Calu3 (cell line): ENCODE results near the gene SLIT3. TPM values are rescaled to one million over a fixed set of nuclear protein-coding genes. Genes with fewer than 3 reads are reported as not detected.

Experiments
- BruUV-seq: library from RNA; stranded (reverse); fragments of 400-500 nt; replicated peaks from 2 replicates; lab custom pipeline; 2021; lab: Mats Ljungman, UMichigan
- CTCF ChIA-PET: fragments of 300-600 bp; sonication (Branson Sonifier 250); formaldehyde crosslinking; loops from one replicate; lab custom pipeline; 2022; ENCODE audit warnings: antibody characterized with exemption; lab: Charles Lee
- DNase-seq: peaks from one replicate; pipeline ENCODE4 v3.0.0; 2022
- H3K27ac Mint-ChIP-seq: one replicate; pipeline ENCODE4 v1.8.0; 2022; ENCODE audit warnings: mixed read lengths; ENCODE audit not compliant: unreplicated experiment
- H3K27me3 Mint-ChIP-seq: one replicate; pipeline ENCODE4 v1.8.0; 2022; ENCODE audit warnings: mixed read lengths; ENCODE audit not compliant: unreplicated experiment
- H3K36me3 Mint-ChIP-seq: one replicate; pipeline ENCODE4 v1.8.0; 2022; ENCODE audit warnings: mild to moderate bottlenecking, moderate library complexity, mixed read lengths; ENCODE audit not compliant: insufficient read depth, unreplicated experiment
- H3K4me1 Mint-ChIP-seq: one replicate; pipeline ENCODE4 v1.8.0; 2022; ENCODE audit warnings: mild to moderate bottlenecking, low read depth, mixed read lengths; ENCODE audit not compliant: unreplicated experiment
- H3K4me3 Mint-ChIP-seq: one replicate; pipeline ENCODE4 v1.8.0; 2022; ENCODE audit warnings: mild to moderate bottlenecking, low read depth, moderate library complexity, mixed read lengths; ENCODE audit not compliant: unreplicated experiment
- H3K9me3 Mint-ChIP-seq: one replicate; pipeline ENCODE4 v1.8.0; 2022; ENCODE audit warnings: low read depth, mixed read lengths; ENCODE audit not compliant: unreplicated experiment
- intact Hi-C: fragments of 100-400 bp; cut with micrococcal nuclease; formaldehyde crosslinking; loops from one replicate; pipeline ENCODE4 v1.10.0; 2022; ENCODE audit not compliant: unreplicated experiment
- total RNA-seq: library from RNA; stranded (reverse); gene quantifications from 2 replicates; pipeline ENCODE4 v1.2.3, GENCODE V29; 2022
- TF ChIP-seq, protein P1 (sequence below): fragments of 200-600 bp; IDR thresholded peaks from one replicate; pipeline ENCODE4 v1.8.0; 2022; ENCODE audit warnings: antibody characterized with exemption; ENCODE audit not compliant: unreplicated experiment

Gene SLIT3
- total RNA-seq, 1 experiment from 2014 or later: not detected

DNA sequence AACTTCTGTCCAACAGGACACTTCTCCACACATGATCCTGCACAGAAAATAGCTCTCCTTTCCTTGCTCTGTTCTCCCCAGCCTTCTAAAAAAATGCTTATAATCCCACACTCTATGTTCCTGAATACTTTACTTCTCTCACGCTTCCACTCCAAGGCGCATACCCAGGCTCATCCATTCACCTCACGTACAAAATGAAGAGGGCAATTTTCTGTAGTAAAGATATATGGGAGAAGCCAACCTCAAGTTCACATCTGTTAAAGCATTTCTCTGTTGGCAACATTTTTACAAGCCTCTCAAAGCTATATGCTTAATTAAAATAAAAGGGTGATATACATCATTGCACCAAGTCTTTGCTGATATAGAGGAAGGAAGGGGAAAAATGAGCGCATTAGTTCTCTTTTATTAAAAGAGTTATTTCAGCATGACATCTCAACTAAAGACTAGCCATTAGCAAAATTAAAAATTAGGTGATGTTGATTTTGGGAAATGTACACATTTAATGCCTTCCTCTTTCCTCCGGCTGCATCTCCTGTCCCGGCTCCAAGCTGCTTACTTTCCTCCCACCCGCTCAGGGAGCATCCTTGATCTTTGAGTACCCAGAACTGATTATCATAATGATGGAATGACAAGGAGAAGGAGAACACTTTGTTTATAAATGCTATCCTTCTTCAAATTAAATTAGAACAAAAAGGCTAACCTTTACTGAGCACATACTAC, 379.6 kb downstream of the SLIT3 start:
- CTCF ChIA-PET: no interaction called here
- intact Hi-C loops: no loop called here
- no peaks in the 10 kb centered on the region for H3K36me3 Mint-ChIP-seq

DNA sequence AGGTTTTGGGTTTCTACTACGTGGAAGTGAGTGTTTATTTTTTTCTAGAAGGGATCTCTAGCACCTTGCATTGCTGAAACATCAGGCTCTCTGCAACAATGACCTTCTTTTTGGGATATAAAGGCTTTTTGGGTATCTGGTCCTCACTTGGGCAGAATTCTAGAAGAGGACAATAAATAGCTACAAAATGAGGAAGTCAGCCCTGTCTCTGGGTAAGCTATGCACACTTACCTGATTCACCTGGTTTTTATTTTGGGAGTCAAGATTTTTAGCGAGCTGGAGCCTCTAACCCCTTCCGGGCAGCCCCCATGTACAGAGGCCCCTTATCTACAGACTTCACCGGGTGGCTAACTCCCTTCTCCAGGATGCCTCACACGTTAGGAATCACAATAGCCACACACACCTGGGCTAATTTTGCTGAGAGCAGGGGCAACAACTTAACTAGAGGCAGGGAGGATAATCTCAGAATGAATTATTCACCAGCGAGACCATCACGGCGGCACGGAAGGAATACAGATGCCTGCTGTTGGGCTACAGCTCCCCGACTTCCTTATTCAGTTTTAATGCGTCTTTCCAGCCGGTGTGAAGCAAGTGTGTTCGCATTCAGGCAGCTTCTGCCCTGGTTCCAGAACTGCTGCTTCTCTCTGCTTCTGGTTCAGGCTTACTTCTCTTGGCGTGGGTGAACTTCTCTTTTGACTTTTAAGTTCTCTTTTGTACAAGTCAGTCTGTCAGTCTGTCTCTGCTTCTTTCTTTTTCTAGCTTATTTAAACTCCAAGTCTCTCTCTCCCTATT, 380.7 kb downstream of the SLIT3 start:
- no TSS peak for BruUV-seq
- Mint-ChIP-seq H3K27ac (no peak overlapping the region), H3K27me3 (peaks cover 76% of the 10 kb centered on the region), H3K9me3 (no peaks in the 10 kb centered on the region), H3K4me1 (no peaks in the 10 kb centered on the region), H3K4me3 (no peak overlapping the region), H3K36me3 (no peaks in the 10 kb centered on the region)
- no peak for DNase-seq
- TF ChIP-seq, protein P1, sequence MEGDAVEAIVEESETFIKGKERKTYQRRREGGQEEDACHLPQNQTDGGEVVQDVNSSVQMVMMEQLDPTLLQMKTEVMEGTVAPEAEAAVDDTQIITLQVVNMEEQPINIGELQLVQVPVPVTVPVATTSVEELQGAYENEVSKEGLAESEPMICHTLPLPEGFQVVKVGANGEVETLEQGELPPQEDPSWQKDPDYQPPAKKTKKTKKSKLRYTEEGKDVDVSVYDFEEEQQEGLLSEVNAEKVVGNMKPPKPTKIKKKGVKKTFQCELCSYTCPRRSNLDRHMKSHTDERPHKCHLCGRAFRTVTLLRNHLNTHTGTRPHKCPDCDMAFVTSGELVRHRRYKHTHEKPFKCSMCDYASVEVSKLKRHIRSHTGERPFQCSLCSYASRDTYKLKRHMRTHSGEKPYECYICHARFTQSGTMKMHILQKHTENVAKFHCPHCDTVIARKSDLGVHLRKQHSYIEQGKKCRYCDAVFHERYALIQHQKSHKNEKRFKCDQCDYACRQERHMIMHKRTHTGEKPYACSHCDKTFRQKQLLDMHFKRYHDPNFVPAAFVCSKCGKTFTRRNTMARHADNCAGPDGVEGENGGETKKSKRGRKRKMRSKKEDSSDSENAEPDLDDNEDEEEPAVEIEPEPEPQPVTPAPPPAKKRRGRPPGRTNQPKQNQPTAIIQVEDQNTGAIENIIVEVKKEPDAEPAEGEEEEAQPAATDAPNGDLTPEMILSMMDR: no peak
- CTCF ChIA-PET: no interaction called here
- intact Hi-C loops: no loop called here

More for the DNA sequence above, 379.6 kb downstream of the SLIT3 start:
- Mint-ChIP-seq H3K4me3 (no peak overlapping the region), H3K27ac (no peak overlapping the region), H3K27me3 (peaks cover 81% of the 10 kb centered on the region), H3K4me1 (no peaks in the 10 kb centered on the region), H3K9me3 (no peaks in the 10 kb centered on the region)
- TF ChIP-seq, protein P1: no peak
- no peak for DNase-seq
- BruUV-seq: no TSS peak

DNA sequence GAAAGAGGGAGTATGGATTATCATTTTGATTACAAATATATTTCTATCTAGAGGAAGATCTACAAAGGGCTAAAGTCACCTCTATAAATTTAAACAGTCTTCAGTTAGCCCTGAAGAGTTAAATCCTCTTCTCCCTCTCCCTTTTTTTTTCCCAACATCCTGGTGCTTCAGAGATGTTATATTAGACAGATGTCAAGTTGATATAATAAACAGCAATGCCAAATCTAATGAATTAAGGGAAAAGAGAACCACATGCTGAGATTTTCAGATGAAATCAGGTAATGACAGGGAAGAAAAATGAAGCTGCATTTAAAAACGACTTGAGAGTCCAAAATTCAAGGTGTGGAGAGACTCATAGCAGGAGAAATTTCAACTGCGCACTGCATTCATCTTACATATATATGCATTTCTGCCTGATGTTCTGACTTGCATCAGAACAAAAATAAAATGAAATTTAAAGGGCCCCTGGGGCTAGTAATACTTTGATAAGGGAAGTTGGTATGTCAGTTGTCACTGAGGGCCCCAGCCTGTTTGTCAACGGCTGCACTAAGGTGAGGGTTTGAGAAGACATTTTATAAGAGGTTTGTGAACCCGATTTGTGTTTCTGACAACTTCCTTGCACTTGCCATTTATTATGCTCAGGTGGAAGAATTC, 382.9 kb downstream of the SLIT3 start:
- intact Hi-C loops: no loop called here
- no TSS peak for BruUV-seq
- no peak overlapping the region for H3K4me3 Mint-ChIP-seq
- TF ChIP-seq, protein P1: no peak
- H3K4me1 Mint-ChIP-seq: no peaks in the 10 kb centered on the region
- H3K27ac Mint-ChIP-seq: no peak overlapping the region
- H3K9me3 Mint-ChIP-seq: no peaks in the 10 kb centered on the region
- CTCF ChIA-PET: no interaction called here
- no peaks in the 10 kb centered on the region for H3K36me3 Mint-ChIP-seq
- DNase-seq: no peak
- peaks cover 71% of the 10 kb centered on the region for H3K27me3 Mint-ChIP-seq

DNA sequence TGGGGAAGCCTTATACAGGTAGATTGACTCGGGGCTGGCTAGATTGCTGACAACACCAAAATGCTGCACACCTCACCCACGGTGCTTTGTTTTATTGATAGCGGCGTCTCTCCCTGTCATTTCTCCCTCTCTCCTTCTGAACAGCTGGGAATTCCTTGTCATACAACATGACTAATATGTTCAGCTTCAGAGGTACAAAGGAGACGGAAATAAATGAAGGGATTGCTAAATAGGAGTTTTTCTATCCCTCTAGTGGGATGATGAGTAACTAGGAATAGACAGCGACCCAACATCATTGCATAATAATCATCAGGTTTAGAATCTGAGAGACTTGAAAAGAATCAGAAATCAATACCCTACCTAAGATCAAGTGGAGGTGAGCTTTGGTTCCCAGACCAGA, 384.1 kb downstream of the SLIT3 start:
- DNase-seq: no peak
- Mint-ChIP-seq H3K27ac (no peak overlapping the region), H3K9me3 (no peaks in the 10 kb centered on the region), H3K36me3 (no peaks in the 10 kb centered on the region), H3K4me1 (no peaks in the 10 kb centered on the region), H3K4me3 (no peak overlapping the region), H3K27me3 (peaks cover 71% of the 10 kb centered on the region)
- intact Hi-C loops: no loop called here
- no TSS peak for BruUV-seq
- TF ChIP-seq, protein P1: no peak
- CTCF ChIA-PET: no interaction called here
